K562 (cell line): ENCODE data around the gene FPGS.

ENCODE experiments used
- JUND ChIP-seq, 2 experiments: IDR thresholded peaks; 2 replicates in 1 of 2; 3 replicates in 1 of 2; pipeline ENCODE4 v1.6.1; 2011; ENCODE audit warnings: borderline replicate concordance in 2 of 2, low read depth in 2 of 2, low read length in 2 of 2, improper control_type of control experiment in 1 of 2, missing biosample characterization in 1 of 2, missing genetic modification characterization in 1 of 2, missing genetic modification reagents in 1 of 2
- ZNF780A ChIP-seq: fragments of 250-450 bp; sonication (Bioruptor Pico); IDR thresholded peaks from 2 replicates; pipeline ENCODE4 v1.5.0; 2021; ENCODE audit warnings: mild to moderate bottlenecking

GRCh38 chr9:127770583-127770904 is 32.1 kb upstream of the FPGS start:
- TF ChIP-seq ZNF780A (no peak), JUND (IDR thresholded peaks at IDR 0.05; ENCODE audit: borderline replicate concordance, low read depth, low read length) (no peak), JUND (tag; IDR thresholded peaks at IDR 0.05; ENCODE audit: borderline replicate concordance, low read depth, low read length) (no peak)
